NCI-H2029 (cell line): ENCODE results near the gene MIPOL1.

Experiments
- DNase-seq: peaks from one replicate; lab custom pipeline; 2025; lab: John Stamatoyannopoulos, UW

Gene MIPOL1

DNA sequence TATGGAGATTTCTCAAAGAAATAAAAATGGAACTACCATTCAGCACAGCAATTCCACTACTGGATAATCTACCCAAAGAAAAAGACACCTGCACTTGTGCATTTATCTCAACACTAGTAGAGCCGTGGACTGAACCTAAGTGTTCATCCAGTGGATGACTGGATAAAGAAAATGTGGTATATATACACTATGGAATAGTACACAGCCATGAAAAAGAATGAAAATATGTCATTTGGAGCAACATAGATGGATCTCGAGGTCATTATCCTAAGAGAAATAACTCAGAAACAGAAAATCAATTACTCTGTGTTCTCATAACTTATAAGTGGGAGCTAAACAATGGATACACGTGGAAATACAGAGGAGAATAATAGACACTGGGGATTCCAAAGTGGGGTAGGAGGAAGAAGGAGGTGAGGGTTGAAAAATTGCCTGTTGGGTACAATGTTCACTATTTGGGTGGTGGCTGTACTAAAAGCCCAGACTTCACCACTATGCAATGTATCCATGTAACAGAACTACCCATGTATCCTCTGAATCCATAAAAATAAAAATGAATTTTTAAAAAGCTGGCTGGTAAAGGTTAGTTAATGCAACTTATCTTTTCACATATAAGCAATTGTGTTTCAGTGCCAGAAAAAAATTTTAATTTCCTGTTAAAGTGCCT, 266.6 kb downstream of the MIPOL1 start:
- no peak for DNase-seq

DNA sequence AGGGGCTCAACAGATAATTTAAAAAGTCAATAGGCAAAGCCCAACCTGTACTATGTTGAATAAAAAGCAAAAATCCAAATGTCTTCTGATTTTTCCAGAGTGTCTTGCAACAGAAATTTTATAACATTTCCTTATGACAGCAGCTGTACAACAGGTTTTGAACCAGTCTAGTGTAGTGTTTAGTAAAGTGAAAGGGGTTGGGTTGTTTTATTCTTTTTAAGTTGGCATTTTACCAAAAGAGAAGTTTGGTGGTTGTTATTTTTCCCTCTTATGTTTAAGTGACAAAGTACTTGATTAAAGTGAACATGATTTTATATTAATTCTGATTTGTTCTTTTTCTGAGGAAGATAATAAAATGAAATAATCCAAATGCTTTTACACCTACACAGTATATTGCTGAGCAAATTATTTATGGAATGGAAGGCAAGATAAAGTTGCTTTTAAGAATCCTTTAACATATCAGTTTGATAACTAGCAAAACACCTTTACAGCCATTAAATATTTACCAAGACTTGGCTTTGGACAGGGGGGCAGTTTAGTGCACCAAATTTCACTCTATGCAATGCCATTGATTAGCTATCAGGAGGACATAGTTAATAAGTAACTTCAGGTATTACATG, 268.4 kb downstream of the MIPOL1 start:
- DNase-seq: no peak

DNA sequence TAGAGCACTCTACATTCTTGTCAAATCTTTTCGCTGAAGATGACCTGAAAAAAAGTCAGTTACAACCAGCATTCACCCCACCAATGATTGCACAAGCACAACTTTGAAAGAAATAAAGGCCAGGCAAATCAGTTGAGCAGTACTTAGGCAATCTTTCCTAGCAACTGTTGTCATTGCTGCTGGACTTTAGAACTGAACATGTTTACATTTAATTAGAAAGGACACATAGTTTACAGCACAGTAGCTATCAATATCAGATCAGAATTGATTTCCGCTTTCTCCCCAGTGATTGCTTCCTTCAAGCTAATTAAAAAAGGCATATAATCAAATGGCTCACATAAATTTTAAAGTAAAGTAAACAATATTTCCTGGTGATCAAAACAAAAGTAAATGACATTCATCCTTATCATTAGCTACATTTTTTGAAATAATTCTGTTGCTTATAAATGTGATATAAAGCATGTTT, 268.9 kb downstream of the MIPOL1 start:
- DNase-seq: no peak

DNA sequence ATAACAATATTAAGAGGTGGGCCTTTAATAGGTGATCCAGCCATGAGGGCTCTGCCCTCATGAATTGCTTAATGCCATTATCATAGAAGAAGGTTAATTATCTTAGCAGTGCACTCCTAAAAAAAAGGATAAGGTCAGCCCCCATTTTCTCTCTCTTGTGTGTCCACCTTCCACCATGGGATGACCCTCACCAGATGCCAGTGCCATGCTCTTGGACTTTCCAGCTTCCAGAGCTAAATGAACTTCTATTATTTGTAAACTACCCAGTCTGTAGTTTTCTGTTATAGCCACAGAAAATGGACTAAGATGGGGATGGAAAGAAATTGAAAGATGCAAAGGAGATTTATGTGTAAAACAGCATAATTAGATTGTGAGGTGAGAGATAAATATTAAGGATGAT, 271.9 kb downstream of the MIPOL1 start:
- DNase-seq: no peak

DNA sequence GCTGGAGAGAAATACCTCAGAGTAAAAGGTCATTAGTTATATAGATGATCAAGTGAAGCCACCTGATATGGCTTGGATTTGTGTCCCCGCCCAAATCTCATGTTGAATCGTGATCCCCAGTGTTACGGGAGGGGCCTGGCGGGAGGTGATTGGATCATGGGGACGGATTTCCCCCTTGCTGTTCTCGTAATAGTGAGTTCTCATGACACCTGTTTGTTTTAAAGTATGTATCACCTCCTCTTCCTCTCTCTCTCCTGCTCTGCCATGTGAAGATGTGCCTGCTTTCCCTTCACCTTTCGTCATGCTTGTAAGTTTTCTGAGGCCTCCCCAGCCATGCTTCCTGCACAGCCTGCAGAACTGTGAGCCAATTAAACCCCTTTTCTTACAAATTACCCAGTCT, 272.5 kb downstream of the MIPOL1 start:
- no peak for DNase-seq

DNA sequence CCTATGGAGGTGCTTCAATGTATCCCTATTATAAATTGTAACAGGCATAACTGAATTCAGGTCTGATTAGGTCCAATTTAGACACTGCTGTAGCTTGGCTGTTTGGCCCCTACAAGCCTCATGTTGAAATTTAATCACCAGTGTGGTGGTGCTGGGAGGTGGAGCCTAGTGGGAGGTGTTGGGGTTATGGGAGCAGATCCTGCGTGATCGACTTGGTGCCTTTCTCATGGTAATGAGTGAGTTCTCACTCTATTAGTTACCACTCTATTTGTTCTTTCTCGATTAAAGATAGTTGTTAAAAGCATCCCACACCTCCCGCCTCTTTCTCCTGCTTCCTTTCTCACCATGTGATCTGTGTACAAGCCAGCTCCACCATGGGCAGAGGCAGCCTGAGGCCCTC, 275.2 kb downstream of the MIPOL1 start:
- DNase-seq: no peak

DNA sequence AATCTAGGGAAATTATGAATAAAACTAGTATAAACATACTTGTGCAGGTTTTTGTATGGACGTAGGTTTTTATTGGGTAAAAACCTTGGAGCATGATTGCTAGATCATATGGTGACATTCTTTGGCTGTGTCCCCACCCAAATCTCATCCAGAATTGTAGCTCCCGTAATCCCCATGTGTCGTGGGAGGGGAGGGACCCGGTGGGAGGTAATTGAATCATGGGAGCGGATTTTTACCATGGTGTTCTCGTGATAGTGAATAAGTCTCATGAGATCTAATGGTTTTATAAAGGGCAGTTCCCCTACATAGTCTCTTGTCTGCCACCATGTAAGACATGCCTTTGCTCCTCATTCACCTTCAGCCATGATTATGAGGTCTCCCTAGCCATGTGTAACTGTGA, 276.5 kb downstream of the MIPOL1 start:
- no peak for DNase-seq

DNA sequence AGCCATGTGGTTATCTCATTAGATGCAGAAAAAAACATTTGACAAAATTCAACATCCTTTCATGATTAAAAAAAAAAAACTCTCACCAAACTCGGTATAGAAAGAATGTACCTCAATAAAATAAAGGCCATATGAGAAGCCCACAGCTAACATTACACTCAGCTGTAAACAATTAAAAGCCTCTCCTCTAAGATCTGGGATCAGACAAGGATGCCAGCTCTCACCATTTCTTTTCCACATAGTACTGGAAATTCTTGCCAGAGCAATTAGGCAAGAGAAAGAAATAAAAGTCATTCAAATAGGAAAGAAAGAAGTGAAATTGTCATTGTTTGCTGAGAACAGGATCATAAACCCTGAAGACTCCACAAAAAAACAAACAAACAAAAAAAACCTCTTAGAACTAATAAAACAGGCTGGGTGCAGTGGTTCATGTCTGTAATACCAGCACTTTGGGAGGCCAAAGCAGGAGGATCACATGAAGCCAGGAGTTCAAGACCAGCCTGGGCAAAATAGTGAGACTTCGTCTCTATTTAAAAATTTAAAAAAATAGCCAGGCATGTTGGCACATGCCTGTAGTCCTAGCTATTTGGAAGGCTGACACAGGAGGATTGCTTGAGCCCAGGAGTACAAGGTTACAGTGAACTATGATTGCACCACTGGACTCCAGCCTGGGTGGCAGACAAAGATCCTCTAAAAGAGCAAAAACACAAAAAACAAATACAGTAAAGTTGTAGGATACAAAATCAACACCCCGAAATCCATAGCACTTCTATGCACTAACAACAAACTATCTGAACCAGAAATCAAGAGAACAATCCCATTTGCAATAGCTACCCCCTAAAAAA, 282.9 kb downstream of the MIPOL1 start:
- DNase-seq: no peak

DNA sequence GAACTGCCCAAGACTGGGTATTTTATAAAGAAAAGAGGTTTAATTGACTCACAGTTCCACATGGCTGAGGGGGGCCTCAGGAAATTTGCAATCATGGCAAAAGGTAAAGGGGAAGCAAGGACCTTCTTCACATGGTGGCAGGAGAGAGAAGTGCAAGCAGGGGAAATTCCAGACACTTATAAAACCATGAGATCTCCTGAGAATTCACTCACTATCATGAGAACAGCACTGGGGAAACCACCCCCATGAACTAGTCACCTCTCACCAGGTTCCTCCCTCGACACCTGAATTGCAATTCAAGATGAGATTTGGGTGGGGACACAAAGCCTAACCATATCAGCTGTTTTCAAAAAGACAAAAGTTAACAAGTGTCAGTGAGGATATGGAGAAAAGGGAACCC, 284.7 kb downstream of the MIPOL1 start:
- DNase-seq: no peak

DNA sequence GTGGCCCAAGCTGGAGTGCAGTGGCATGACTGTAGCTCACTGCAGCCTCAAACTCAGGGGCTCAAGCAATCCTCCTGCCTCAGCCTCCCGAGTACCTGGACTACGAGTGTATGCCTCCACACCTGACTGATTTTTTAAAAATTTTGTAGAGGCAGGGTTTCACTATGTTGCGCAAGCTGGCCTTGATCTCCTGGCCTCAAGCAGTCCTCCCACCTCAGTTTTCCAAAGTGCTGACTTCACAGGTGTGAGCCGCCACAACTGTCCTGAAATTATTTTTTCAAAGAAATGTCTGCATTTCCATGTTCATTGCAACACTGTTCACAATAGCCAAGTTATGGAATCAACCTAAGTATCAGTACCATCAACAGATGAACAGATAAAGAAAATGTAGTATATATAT, 285.9 kb downstream of the MIPOL1 start:
- no peak for DNase-seq

DNA sequence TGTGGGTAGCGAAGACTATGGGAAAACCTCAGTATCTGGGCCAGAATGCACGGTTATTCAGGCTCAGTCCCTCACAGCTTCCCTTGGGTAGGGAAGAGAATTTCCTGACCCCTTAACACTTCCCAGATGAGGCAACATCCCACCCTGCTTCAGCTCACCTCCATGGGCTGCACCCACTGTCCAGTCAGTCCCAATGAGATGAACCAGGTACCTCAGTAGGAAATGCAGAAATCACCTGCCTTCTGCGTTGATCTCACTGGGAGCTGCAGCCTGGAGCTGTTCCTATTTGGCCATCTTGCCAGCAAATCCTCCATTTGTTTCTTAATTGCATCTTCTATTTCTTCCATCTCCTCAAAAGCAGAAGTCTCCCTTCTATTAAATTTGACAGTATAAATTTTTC, 292.9 kb downstream of the MIPOL1 start:
- no peak for DNase-seq

DNA sequence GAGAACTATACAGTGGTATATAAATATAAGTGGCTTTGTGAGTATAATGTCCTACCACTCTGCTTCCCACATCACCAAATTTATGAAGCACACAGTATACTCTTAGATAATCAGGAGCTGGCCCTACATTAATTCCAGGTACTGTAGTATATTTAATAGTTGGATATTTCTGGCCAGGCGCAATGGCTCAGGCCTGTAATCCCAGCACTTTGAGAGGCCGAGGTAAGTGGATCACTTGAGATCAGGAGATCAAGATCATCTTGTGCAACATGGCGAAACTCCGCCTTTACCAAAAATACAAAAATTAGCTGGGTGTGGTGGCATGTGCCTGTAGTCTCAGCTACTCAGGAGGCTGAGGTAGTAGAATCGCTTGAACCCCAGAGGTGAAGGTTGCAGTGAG, 293.3 kb downstream of the MIPOL1 start:
- DNase-seq: no peak

DNA sequence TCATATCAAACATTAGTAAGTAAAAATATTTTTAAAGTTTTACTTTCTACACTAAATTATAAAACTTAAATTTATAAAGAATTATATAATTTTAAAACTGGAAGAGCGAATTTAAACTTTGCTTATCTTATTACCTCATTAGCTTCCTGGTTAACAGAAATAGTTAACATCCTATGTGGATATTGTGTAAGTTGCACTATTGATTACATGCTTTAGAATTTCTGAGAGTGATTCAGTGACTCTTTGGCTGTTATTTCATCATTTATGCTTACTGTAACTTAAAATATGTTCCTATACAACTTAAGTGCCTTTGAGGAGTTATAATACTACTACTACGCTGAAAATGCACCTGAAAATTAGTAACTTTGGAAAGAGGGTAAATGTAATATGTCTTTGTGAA, 295.9 kb downstream of the MIPOL1 start:
- DNase-seq: no peak

DNA sequence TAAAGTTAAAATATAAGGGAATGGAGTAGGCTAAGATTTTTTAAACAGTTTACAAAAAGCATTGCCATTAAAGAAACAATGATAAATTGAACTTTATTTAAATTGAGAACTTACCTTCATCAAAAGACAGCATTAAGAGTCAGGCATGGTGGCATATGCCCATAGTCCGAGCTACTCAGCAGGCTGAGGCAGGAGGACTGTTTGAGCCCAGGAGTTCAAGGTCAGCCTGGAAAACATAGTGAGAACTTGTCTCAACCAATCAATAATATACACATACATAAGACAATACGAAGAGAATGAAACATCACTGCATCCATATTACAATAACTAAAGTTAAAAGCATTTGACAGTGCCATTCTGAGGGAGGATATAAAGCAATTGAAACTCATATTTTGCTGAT, 299.7 kb downstream of the MIPOL1 start:
- DNase-seq: no peak

DNA sequence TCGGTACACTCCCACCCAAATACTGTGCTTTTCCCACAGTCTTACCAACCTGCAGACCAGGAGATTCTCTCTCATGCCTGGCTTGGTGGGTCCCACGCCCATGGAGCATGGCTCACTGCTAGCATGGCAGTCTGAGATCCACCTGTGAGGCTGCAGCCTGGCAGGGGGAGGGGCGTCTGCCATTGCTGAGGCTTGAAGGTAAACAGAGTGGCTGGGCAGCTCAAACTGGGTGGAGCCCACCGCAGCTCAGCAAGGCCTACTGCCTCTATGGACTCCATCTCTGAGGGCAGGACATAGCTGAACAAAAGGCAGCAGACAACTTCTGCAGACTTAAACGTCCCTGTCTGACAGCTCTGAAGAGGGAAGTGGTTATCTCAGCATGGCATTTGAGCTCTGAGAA, 304.1 kb downstream of the MIPOL1 start:
- no peak for DNase-seq

DNA sequence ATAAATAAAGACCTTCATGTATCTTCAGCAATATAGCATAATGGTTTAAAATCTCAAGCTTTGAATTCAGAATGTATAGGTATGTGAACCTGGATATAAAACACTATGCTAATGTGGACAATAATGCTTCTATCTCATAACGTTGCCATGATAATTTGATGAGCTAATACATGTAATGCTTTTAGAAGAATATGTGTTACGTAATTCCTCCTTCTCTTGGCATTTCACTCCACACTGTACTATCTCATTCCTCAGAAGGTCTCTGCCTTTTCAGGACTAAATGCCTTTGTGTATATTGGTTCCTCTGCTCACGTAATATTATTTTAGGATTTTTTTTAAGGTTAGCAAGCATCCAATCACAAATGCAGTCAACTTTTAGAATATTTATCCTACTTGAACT, 310.8 kb downstream of the MIPOL1 start:
- no peak for DNase-seq

DNA sequence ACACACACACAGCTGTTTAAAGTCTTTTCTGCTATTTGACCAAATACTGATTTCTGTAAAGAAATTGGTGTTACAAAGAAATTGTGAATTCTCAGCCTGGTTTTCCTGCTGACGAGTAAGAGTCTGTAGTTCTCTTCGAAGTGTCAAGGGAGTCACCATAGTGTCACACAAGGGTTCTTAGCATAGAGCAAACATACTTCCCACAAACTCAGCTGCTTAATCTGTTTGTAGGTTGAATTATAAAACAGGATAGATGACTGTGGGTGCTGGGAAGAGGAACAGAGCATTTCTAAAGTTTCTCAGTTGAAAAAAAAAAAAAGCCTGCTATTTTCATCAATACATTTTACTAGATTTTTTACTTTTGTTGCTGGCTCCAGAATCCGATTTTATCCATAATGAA, 314.4 kb downstream of the MIPOL1 start:
- DNase-seq: no peak

DNA sequence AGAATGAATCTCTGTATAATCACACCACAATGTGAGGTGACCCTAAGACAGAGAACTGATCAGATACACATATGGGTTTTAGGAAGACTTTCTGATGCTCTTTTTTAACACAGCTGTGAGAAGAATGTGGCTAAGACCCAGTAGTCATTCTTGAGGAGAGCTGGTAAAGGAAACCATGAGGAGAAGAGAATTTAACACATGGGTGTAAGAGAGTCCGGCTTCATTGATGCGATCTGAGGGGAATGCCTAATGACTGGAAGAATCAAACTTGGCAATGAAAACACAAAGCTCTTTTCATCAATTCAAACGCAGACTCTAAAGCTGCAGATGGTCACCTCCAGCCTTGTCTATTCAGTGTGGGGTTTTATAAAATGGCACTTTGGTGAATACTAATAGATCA, 318.0 kb downstream of the MIPOL1 start:
- DNase-seq: no peak

DNA sequence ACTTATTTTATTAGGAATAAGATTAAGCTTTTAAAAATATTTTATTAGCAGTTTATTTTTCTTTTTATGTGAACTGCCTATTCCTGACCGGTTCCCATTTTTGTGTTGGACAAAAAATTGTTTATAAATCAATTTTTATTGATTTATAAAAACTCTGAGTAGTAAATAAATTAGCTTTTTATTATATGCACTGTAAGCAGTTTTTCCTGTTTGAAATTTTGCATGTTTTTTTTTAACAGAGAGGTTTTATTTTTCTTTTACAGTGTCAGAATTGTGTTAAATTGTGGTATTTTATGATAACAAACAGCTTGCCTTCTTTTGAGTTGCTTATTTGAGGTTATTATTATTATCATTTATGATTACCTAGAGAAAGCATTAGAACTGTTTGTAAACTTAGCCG, 329.3 kb downstream of the MIPOL1 start:
- DNase-seq: no peak

DNA sequence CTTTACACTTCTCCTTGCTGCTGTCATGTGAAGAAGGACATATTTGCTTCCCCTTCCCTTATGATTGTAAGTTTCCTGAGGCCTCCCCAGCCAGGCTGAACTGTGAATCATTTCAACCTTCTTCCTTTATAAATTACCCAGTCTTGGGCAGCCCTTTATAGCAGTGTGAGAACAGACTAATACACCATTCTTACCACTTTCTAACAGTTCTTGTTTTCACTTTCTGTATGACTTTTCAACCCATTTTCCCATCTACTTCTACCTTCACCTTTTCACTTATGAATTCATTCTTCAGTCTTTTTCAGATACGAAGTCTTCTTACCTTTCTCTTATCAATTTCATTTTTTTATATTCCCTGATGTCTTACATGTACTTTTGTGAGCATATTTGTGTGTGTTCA, 342.3 kb downstream of the MIPOL1 start:
- DNase-seq: no peak

DNA sequence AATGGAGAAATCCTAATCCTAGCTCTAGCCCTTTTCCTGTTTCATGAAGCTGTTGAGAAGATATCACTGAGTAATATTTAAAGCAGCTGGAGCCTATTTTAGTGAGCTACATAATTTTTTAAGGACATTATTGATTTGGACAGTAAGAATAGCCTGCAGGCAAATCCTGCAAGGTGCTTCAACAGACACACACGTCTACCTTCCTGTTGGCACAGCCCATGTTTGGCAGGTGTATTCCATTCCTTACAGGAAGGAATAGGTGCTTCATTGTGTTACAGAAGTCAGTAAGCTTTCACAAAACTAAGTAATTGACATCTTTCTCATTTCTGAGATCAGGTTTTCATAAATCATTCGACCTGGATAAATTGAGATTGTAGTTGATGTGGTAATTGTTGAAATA, 346.7 kb downstream of the MIPOL1 start:
- peak; percentile 82 for DNase-seq

DNA sequence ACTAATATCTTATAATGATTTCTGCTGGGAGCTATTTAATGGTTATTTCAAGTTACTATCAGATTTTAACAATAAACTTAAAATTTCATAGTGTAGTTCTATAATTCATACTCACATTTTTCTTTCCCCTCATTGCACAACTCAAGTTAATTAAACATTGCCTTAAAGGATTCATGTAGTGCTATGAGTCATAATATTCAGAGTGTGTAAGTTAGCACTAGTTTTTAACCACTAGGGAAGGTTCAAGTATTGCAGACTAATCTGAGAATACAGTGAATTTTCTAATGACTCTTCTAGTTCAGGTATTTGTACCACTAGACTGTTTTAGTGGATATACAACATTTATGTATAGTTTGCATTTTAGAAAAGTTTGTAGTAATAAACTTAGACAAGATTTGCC, 347.4 kb downstream of the MIPOL1 start:
- DNase-seq: no peak
